ENCODE results near the gene C3. TPM values are rescaled to one million over a fixed set of nuclear protein-coding genes. Genes with fewer than 3 reads are reported as not detected.

C3 gene
- total RNA-seq, 2 experiments from 2014 or later: 0.34 to 1.1 TPM

DNA sequence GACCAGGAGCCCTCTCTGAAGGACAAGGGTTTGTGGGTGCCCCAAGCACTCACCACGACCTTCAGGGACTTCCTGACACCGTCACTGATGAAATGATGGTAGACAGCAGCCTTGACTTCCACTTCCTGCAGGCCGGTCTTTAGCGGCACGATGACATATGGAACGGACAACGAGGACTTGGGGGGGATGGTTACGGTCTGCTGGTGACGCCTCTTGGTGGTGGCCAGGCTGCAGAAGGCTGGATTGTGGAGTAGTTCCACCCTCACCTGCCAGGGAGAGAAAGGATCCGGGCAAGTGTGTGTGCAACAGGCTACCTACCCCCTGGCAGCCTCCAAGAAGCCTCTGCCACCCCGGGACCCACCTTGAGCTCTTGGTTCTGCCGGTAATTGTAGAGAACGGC lies 23.2 kb downstream of the C3 start:
- ChIA-PET POLR2A (no interaction called here), CTCF (no interaction called here)
- intact Hi-C loops (cut with micrococcal nuclease): no loop called here
- Mint-ChIP-seq H3K27ac (no peak overlapping the region), H3K9me3 (no peaks in the 10 kb centered on the region), H3K27me3 (no peaks in the 10 kb centered on the region), H3K4me3 (no peak overlapping the region), H3K36me3 (ENCODE audit: low read depth) (no peaks in the 10 kb centered on the region), H3K4me1 (ENCODE audit: low read depth) (peaks cover 6% of the 10 kb centered on the region)
- TF ChIP-seq, protein P1, sequence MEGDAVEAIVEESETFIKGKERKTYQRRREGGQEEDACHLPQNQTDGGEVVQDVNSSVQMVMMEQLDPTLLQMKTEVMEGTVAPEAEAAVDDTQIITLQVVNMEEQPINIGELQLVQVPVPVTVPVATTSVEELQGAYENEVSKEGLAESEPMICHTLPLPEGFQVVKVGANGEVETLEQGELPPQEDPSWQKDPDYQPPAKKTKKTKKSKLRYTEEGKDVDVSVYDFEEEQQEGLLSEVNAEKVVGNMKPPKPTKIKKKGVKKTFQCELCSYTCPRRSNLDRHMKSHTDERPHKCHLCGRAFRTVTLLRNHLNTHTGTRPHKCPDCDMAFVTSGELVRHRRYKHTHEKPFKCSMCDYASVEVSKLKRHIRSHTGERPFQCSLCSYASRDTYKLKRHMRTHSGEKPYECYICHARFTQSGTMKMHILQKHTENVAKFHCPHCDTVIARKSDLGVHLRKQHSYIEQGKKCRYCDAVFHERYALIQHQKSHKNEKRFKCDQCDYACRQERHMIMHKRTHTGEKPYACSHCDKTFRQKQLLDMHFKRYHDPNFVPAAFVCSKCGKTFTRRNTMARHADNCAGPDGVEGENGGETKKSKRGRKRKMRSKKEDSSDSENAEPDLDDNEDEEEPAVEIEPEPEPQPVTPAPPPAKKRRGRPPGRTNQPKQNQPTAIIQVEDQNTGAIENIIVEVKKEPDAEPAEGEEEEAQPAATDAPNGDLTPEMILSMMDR (IDR thresholded peaks at IDR 0.05): no peak
- peak; percentile 60 for ATAC-seq
- peak; percentile 47 for DNase-seq

DNA sequence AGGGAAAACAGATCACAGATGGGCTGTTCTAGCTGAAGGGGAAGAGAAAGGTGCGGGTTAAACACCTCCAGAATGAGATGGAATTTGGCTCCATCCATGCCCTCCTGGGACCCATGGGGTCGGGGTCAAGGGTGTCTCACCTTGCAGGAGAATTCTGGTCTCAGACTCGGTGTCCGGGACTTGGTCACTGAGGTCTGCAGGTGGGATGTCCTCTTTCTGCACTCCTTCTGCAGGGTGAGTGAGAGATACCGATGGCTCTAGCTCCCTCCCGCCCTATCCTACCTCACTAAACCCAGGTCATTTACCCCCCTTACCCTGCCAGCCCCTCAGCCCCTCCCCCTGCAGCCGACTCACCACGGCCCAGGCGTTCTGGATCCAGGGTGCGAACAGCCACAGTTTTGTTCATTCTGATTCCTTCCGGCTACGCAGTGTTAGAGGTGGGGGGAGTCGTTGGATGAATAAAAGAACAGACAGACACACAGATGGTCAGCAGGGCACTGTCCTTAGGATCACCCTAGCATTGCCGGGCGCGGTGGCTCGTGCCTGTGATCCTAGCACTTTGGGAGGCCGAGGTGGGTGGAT lies 24.1 kb downstream of the C3 start:
- ChIA-PET CTCF (interaction anchor here (0.6 kb wide), 1 partner anchor 42 kb away, joined by 3 read pairs; no protein-coding TSS in a partner anchor), POLR2A (interaction anchor here (1.2 kb wide), 1 partner anchor 40 kb away, joined by 4 read pairs; no protein-coding TSS in a partner anchor)
- intact Hi-C loops (cut with micrococcal nuclease): no loop called here
- peaks cover 6% of the 10 kb centered on the region for H3K4me1 Mint-ChIP-seq (ENCODE audit: low read depth)
- H3K4me3 Mint-ChIP-seq: no peak overlapping the region
- no peak for ATAC-seq
- no peaks in the 10 kb centered on the region for H3K27me3 Mint-ChIP-seq
- H3K9me3 Mint-ChIP-seq: no peaks in the 10 kb centered on the region
- no peak for DNase-seq
- H3K36me3 Mint-ChIP-seq (ENCODE audit: low read depth): no peaks in the 10 kb centered on the region
- no peak overlapping the region for H3K27ac Mint-ChIP-seq
- TF ChIP-seq, protein P1 (IDR thresholded peaks at IDR 0.05): no peak

DNA sequence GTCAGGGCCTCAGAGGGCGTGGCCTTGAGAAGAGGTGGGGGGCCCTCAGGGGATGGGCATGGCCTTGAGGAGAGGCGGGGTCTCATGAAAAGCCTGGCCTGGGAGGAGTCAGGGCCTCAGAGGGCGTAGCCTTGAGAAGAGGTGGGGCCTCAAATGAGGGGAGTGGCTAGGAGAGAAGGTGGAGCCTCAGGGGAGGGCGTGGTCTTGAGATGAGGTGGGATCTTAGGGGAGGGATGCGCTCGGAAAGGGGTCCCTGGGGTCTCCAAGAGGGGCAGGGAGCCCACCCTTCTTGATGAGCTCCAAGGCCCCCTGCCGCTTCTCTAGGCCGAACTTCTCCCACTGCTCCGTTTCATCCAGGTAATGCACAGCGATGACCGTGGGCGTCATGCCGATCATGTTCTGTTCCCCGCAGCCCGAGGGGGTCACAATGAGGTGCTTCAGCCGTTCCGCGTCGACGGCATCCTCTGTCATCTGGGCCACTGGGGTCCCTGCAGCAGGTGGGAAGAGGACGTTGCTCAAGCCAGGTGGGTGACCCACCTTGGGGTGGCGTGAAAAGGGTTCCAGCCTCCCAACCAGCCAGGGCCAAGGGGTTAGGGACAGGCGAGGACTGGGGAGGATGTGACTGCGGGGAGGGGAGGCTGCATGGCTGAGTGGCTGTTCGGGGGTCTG lies 26.2 kb downstream of the C3 start:
- ChIA-PET POLR2A (interaction anchor here (1.5 kb wide), 1 partner anchor 13 kb away, joined by 4 read pairs; no protein-coding TSS in a partner anchor), CTCF (no interaction called here)
- ATAC-seq (peak; percentile 61), DNase-seq (peak; percentile 52)
- Mint-ChIP-seq H3K27me3 (no peaks in the 10 kb centered on the region), H3K4me3 (no peak overlapping the region), H3K27ac (no peak overlapping the region), H3K9me3 (no peaks in the 10 kb centered on the region), H3K36me3 (ENCODE audit: low read depth) (no peaks in the 10 kb centered on the region), H3K4me1 (ENCODE audit: low read depth) (peaks cover 6% of the 10 kb centered on the region)
- intact Hi-C loops (cut with micrococcal nuclease): no loop called here
- TF ChIP-seq, protein P1 (IDR thresholded peaks at IDR 0.05): no peak

DNA sequence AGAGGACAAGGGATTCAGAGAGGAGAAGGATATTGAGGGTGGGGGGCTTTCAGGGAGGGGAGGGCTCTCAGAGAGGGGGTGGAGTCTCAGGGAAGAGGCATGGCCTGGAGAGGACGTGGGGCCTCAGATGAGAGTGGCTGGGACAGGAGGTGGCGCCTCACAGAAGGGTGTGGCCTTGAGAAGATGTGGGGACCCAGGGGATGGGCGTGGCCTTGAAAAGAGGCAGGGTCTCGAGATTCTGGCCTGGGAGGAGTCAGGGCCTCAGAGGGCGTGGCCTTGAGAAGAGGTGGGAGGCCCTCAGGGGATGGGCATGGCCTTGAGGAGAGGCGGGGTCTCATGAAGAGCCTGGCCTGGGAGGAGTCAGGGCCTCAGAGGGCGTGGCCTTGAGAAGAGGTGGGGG lies 26.8 kb downstream of the C3 start:
- peak; percentile 38 for DNase-seq
- intact Hi-C loops (cut with micrococcal nuclease): no loop called here
- H3K4me1 Mint-ChIP-seq (ENCODE audit: low read depth): peaks cover 8% of the 10 kb centered on the region
- peaks cover 2% of the 10 kb centered on the region for H3K9me3 Mint-ChIP-seq
- H3K27me3 Mint-ChIP-seq: no peaks in the 10 kb centered on the region
- no peak overlapping the region for H3K4me3 Mint-ChIP-seq
- no peak overlapping the region for H3K27ac Mint-ChIP-seq
- TF ChIP-seq, protein P1 (IDR thresholded peaks at IDR 0.05): no peak
- ATAC-seq: peak; percentile 48
- ChIA-PET CTCF (no interaction called here), POLR2A (no interaction called here)
- no peaks in the 10 kb centered on the region for H3K36me3 Mint-ChIP-seq (ENCODE audit: low read depth)

DNA sequence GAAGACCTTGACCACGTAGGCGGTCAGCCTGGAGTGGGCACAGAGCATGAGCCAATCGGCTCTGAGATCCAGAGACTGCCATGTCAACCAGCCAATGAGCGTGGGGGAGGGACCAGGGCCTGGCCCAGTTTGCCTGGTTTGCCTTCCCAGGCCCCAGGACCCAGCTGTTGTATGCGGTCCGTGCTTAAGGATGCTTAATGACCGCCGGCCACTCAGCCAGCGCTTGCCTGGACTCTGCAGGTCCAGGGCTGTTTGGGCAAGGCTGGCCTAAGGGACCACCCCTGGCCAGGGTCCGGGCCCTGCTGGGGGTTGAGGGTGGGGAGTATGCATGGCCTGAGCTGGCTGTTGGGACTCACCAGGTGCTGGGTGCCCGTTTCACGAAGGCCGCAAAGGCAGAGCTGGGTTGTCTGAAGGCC lies 27.4 kb downstream of the C3 start:
- H3K4me1 Mint-ChIP-seq (ENCODE audit: low read depth): peaks cover 10% of the 10 kb centered on the region
- H3K27ac Mint-ChIP-seq: no peak overlapping the region
- intact Hi-C loops (cut with micrococcal nuclease): no loop called here
- TF ChIP-seq, protein P1 (IDR thresholded peaks at IDR 0.05): no peak
- no peak for ATAC-seq
- H3K36me3 Mint-ChIP-seq (ENCODE audit: low read depth): no peaks in the 10 kb centered on the region
- H3K27me3 Mint-ChIP-seq: no peaks in the 10 kb centered on the region
- no peak for DNase-seq
- no peak overlapping the region for H3K4me3 Mint-ChIP-seq
- CTCF ChIA-PET: no interaction called here
- peaks cover 4% of the 10 kb centered on the region for H3K9me3 Mint-ChIP-seq
- POLR2A ChIA-PET: no interaction called here
